Right lobe of liver (tissue), 4 donors: ENCODE data around the gene KRTAP4-1.
"Not testable (repeated sequence)": the region's sequence is repeated elsewhere in the genome, so short reads cannot be mapped to it uniquely, and the experiment has no call there.

Experiments used
- CTCF ChIP-seq, 4 donors: fragments of 200-600 bp in 3 of 4; fragments of 450-650 bp in 1 of 4; IDR thresholded peaks; one replicate each; pipeline versions ENCODE4 v1.5.1 to v1.8.0; 2016 to 2022; ENCODE audit warnings: antibody characterized with exemption in 4 of 4, mild to moderate bottlenecking in 2 of 4
- POLR2A ChIP-seq: fragments of 450-650 bp; IDR thresholded peaks from one replicate; pipeline ENCODE4 v1.6.1; 2017; ENCODE audit warnings: antibody characterized with exemption, mild to moderate bottlenecking
- donor health status: DM: no; HTN: no; CAD: no.
- donor health status: DM: no; HTN: no; CAD: no.
- donor health status: DM: no; HTN: yes; CAD: no.

GRCh38 chr17:41139865-41140264, 44.8 kb downstream of the KRTAP4-1 start:
- TF ChIP-seq POLR2A; CTCF (IDR thresholded peaks at IDR 0.05): not testable (repeated sequence)
